WERI-Rb-1 (cell line): ENCODE measurements around the gene CYP3A7.

Experiments used
- DNase-seq: peaks from one replicate; pipeline ENCODE4 v3.0.0-alpha.2; 2020
- H3K27ac ChIP-seq: fragments of 250-450 bp; sonication (Bioruptor Pico); 2 replicates; pipeline ENCODE4 v1.5.1; 2020; ENCODE audit warnings: mild to moderate bottlenecking, moderate library complexity
- H3K27me3 ChIP-seq: fragments of 250-450 bp; sonication (Bioruptor Pico); 2 replicates; pipeline ENCODE4 v1.5.1; 2021; ENCODE audit warnings: mild to moderate bottlenecking, low read depth, moderate library complexity; ENCODE audit not compliant: insufficient read depth, severe bottlenecking
- H3K36me3 ChIP-seq: fragments of 250-450 bp; sonication (Bioruptor Pico); 2 replicates; pipeline ENCODE4 v1.5.1; 2020; ENCODE audit warnings: mild to moderate bottlenecking, moderate library complexity
- H3K4me3 ChIP-seq: 2 replicates; pipeline ENCODE4 v1.5.1; 2011; ENCODE audit warnings: low read depth, mild to moderate bottlenecking, control low read depth, low read length
- H3K9me3 ChIP-seq: fragments of 250-450 bp; sonication (Bioruptor Pico); 2 replicates; pipeline ENCODE4 v1.5.1; 2021; ENCODE audit warnings: mild to moderate bottlenecking, moderate library complexity; ENCODE audit not compliant: severe bottlenecking
- TF ChIP-seq, protein P1 (sequence below): IDR thresholded peaks from 2 replicates; pipeline ENCODE4 v1.5.1; 2011; ENCODE audit warnings: low read depth, mild to moderate bottlenecking, control low read depth, inconsistent platforms, low read length

Gene CYP3A7

GRCh38 chr7:99734987-99735386 is at the start of gene CYP3A7:
Gene CYP3A7 (minus strand): TSS chr7:99735196. CDS start chr7:99735093, 103 bp downstream.
- Histone ChIP-seq H3K36me3 (no peaks in the 10 kb centered on the region), H3K9me3 (no peaks in the 10 kb centered on the region), H3K4me3 (no peak within 1 kb of the TSS), H3K27ac (no peak within 1 kb of the TSS), H3K27me3 (no peaks in the 10 kb centered on the region)
- no peak for DNase-seq
- TF ChIP-seq, protein P1, sequence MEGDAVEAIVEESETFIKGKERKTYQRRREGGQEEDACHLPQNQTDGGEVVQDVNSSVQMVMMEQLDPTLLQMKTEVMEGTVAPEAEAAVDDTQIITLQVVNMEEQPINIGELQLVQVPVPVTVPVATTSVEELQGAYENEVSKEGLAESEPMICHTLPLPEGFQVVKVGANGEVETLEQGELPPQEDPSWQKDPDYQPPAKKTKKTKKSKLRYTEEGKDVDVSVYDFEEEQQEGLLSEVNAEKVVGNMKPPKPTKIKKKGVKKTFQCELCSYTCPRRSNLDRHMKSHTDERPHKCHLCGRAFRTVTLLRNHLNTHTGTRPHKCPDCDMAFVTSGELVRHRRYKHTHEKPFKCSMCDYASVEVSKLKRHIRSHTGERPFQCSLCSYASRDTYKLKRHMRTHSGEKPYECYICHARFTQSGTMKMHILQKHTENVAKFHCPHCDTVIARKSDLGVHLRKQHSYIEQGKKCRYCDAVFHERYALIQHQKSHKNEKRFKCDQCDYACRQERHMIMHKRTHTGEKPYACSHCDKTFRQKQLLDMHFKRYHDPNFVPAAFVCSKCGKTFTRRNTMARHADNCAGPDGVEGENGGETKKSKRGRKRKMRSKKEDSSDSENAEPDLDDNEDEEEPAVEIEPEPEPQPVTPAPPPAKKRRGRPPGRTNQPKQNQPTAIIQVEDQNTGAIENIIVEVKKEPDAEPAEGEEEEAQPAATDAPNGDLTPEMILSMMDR = no peak

- Histone ChIP-seq H3K4me3 (no peak within 1 kb of the TSS), H3K27me3 (peaks cover 9% of the 10 kb centered on the region), H3K9me3 (no peaks in the 10 kb centered on the region), H3K27ac (no peak within 1 kb of the TSS), H3K36me3 (no peaks in the 10 kb centered on the region)
- DNase-seq = no peak
- TF ChIP-seq, protein P1 = no peak
Observed at GRCh38 chr7:99784007-99784406, 49.0 kb upstream of the CYP3A7 start, which contains the start of gene CYP3A4. Gene CYP3A4 (minus strand): TSS chr7:99784184. CDS start chr7:99784081, 103 bp downstream.

DNA sequence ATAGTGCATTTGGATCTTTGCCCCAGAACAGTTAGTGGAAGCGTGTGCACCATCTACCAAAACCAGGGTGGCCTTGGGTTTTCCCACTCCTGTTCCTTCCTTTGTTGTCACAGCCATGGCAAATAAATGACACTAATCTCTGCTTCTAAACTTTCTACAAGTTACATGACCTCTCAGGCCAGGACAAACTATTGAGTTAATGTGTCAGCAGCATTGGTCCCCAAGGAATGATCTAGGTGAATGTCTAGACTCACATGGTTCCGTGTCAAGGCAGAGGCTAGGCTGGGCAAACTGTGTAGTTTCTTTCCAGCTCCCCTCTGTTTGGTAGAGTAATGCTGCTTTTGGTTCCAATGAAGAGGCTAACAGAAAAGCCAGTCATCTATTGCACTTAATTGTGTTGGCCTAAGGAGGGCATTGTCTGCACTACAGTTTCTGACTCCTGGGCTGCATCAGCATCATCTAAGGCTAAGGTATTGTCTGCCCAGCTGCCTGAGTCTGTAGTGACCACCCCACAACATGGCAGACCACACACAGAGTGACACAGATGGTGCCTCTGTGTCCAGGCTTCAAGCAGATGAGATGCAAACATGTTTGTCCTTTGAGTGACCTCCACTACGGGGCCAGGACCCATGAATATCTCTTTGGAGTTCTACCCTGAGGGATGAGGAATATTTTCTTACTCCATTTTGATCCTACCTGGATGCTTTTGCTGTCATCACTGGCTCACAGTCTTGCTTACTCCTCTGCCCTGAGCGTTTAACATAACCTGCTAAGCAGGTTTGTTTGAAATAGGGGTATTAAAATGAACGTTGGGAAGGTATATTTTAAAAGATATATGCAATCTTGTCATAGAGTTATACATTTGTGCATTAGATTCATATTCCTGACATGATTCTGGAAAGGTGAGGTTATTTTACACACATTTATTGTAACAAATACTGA is 47.3 kb upstream of the CYP3A7 start:
- H3K27me3 ChIP-seq = peaks cover 15% of the 10 kb centered on the region
- H3K9me3 ChIP-seq = no peaks in the 10 kb centered on the region
- H3K27ac ChIP-seq = no peak overlapping the region
- no peaks in the 10 kb centered on the region for H3K36me3 ChIP-seq
- no peak overlapping the region for H3K4me3 ChIP-seq
- no peak for DNase-seq
- TF ChIP-seq, protein P1 = no peak

DNA sequence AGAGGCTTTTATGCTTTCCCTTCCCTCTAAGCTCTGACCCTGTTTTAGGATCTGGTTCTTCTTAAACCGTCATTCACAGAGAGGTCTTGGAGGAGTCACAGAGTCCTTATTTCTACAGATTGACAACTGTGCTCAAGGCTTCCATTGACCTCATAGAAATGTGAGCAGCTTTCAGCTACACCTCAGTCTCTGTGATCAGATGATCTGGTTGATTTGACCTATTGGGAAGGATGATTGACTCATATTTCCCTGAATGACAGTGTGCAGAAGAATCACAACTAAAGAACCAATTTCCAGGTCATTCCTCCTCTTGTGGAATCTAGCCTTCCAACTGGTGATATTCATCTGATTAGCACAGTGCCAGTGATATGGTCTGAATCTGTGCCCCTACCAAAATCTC is 45.6 kb upstream of the CYP3A7 start:
- DNase-seq = no peak
- Histone ChIP-seq H3K36me3 (no peaks in the 10 kb centered on the region), H3K27me3 (peaks cover 13% of the 10 kb centered on the region), H3K27ac (no peak overlapping the region), H3K9me3 (no peaks in the 10 kb centered on the region), H3K4me3 (no peak overlapping the region)
- TF ChIP-seq, protein P1 = no peak

DNA sequence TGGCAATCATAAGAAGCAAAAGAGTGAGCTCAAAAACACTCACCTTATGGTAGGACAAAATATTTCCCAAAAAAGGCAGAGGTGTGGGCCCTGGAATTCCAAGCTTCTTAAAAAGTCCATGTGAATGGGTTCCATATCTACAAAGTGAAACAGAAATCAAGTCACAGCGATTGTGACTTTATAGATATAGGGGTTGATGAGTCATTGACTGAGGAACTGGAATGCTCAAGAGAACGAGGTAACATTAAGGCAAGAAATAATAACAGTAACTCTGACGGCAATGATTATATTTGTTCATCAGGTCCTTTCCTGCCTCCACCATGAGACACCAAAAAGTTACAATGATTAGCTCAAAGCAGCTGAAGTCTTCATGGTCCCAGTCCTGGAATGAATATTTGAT is 45.0 kb upstream of the CYP3A7 start:
- TF ChIP-seq, protein P1 = no peak
- Histone ChIP-seq H3K27me3 (peaks cover 13% of the 10 kb centered on the region), H3K36me3 (no peaks in the 10 kb centered on the region), H3K9me3 (no peaks in the 10 kb centered on the region), H3K27ac (no peak overlapping the region), H3K4me3 (no peak overlapping the region)
- DNase-seq = no peak
